Endothelial cell of umbilical vein (primary cell): ENCODE data around the gene POU6F2.

Experiments used
- GATA2 ChIP-seq: IDR thresholded peaks from 2 replicates; pipeline ENCODE4 v1.7.0; 2011; ENCODE audit warnings: low read depth, mild to moderate bottlenecking, moderate library complexity, mixed read lengths, low read length; ENCODE audit not compliant: insufficient read length, insufficient read depth
- POLR2A ChIP-seq: IDR thresholded peaks from 2 replicates; pipeline ENCODE4 v1.6.1; 2012; ENCODE audit warnings: low read depth, mild to moderate bottlenecking, control low read depth, low read length

GRCh38 chr7:39468808-39469374 lies 491.2 kb downstream of the POU6F2 start:
- TF ChIP-seq GATA2 (no peak), POLR2A (no peak)
